ENCODE measurements around the gene NAV2. TPM values are rescaled to one million over a fixed set of nuclear protein-coding genes. Genes with fewer than 3 reads are reported as not detected.

NAV2 gene
- total RNA-seq, 1 experiment from 2014 or later = 22.7 TPM

DNA sequence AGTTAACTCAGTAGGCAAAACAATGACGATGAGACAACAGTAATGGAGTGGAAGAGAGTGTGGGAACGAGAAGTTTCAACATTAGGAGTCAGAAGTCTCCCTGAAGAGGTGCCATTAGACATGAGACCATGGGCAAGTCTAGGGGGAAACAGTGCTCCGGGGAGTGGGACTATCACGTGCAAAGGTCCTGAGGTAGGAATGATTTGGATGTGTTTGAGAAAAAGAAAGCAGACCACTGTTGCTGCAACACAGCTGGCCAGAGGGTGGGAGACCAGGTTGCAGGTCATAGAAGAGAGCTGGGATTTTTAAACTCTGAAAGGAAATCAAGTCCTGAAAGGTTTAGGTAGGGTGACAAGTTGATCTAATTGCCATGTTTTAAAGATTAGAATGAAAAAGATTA lies 63.0 kb downstream of the NAV2 start:
- POLR2A ChIA-PET = no interaction called here
- CTCF ChIA-PET = no interaction called here

GRCh38 chr11:19777039-19777376 lies 64.4 kb downstream of the NAV2 start:
- no peaks in the 10 kb centered on the region for H3K27me3 ChIP-seq (ENCODE audit: control insufficient read depth, insufficient read depth, low read length)
- DNase-seq (ENCODE audit: low read depth, low spot score) (no peak), ATAC-seq (peak; percentile 76)
- ChIA-PET POLR2A (no interaction called here), CTCF (interaction anchor here (0.7 kb wide), 1 partner anchor 221 kb away, joined by 5 read pairs; no protein-coding TSS in a partner anchor)
- TF ChIP-seq CTCF (IDR thresholded peaks at IDR 0.05) = no peak
- no peak for TF ChIP-seq TCF7L2 (IDR thresholded peaks at IDR 0.05; ENCODE audit: low read depth, low read length)
- no peak for TF ChIP-seq REST (IDR thresholded peaks at IDR 0.05; ENCODE audit: insufficient read depth in 1 of 2, low read depth in 2 of 2, low read length in 1 of 2)
- TF ChIP-seq POLR2AphosphoS5 (IDR thresholded peaks at IDR 0.05; ENCODE audit: low read depth, low read length) = no peak
- no peak for TF ChIP-seq SIN3A (IDR thresholded peaks at IDR 0.05; ENCODE audit: borderline replicate concordance, insufficient read depth, low read depth, low read length)
- in situ Hi-C loops (cut with HindIII; ENCODE audit: low pct_unique_long_range_greater_than_20kb, low sequenced_read_pairs) = no loop called here
- intact Hi-C loops (cut with micrococcal nuclease; ENCODE audit: unreplicated experiment) = no loop called here
- peak overlapping the region; percentile 52 to 61 for H3K4me3 ChIP-seq (ENCODE audit: low read depth in 2 of 2, low read length in 2 of 2)
- no TSS peak for BruUV-seq (replicated peaks)
- no peak overlapping the region for H3K27ac ChIP-seq (ENCODE audit: low read length)
- no peaks in the 10 kb centered on the region for H3K36me3 ChIP-seq (ENCODE audit: control insufficient read depth, insufficient read depth, low read length)
- peaks cover 12% of the 10 kb centered on the region; the same call in 1 of the 2 replicates for H3K4me1 ChIP-seq (ENCODE audit: control insufficient read depth, insufficient read depth, low read length)
- no peaks in the 10 kb centered on the region for H3K9me3 ChIP-seq (ENCODE audit: control insufficient read depth, insufficient read depth, low read depth, low read length)

More for the DNA sequence above, 63.0 kb downstream of the NAV2 start:
- intact Hi-C loops (cut with micrococcal nuclease; ENCODE audit: unreplicated experiment) (no loop called here), in situ Hi-C loops (cut with HindIII; ENCODE audit: low pct_unique_long_range_greater_than_20kb, low sequenced_read_pairs) (no loop called here)
- no peak overlapping the region for H3K4me3 ChIP-seq (ENCODE audit: low read depth in 2 of 2, low read length in 2 of 2)
- no TSS peak for BruUV-seq (replicated peaks)
- no peaks in the 10 kb centered on the region for H3K36me3 ChIP-seq (ENCODE audit: control insufficient read depth, insufficient read depth, low read length)
- no peaks in the 10 kb centered on the region for H3K27me3 ChIP-seq (ENCODE audit: control insufficient read depth, insufficient read depth, low read length)
- TF ChIP-seq TCF7L2 (IDR thresholded peaks at IDR 0.05; ENCODE audit: low read depth, low read length) = no peak
- no peak for TF ChIP-seq CTCF (IDR thresholded peaks at IDR 0.05)
- no peak for TF ChIP-seq SIN3A (IDR thresholded peaks at IDR 0.05; ENCODE audit: borderline replicate concordance, insufficient read depth, low read depth, low read length)
- TF ChIP-seq REST (IDR thresholded peaks at IDR 0.05; ENCODE audit: insufficient read depth in 1 of 2, low read depth in 2 of 2, low read length in 1 of 2) = no peak
- TF ChIP-seq POLR2AphosphoS5 (IDR thresholded peaks at IDR 0.05; ENCODE audit: low read depth, low read length) = no peak
- DNase-seq (ENCODE audit: low read depth, low spot score) = no peak
- no peak overlapping the region for H3K27ac ChIP-seq (ENCODE audit: low read length)
- no peak for ATAC-seq
- H3K4me1 ChIP-seq (ENCODE audit: control insufficient read depth, insufficient read depth, low read length) = peaks cover 12% of the 10 kb centered on the region; the same call in 1 of the 2 replicates
- no peaks in the 10 kb centered on the region for H3K9me3 ChIP-seq (ENCODE audit: control insufficient read depth, insufficient read depth, low read depth, low read length)
